Mucosa of rectum (tissue), 2 donors: ENCODE results near the gene APOL1.

ENCODE experiments used
- H3K27ac ChIP-seq, 2 donors: one replicate each; pipeline ENCODE4 v1.7.0; 2013; ENCODE audit warnings: inconsistent platforms in 2 of 2, low read depth in 2 of 2, low read length in 2 of 2
- H3K27me3 ChIP-seq, 2 donors: one replicate each; pipeline ENCODE4 v1.7.0; 2013; ENCODE audit warnings: low read length in 2 of 2; ENCODE audit not compliant: control insufficient read depth in 2 of 2, insufficient read depth in 2 of 2
- H3K36me3 ChIP-seq, 2 donors: one replicate each; pipeline ENCODE4 v1.7.0; 2013; ENCODE audit warnings: low read length in 2 of 2; ENCODE audit not compliant: control insufficient read depth in 2 of 2, insufficient read depth in 2 of 2
- H3K4me1 ChIP-seq, 2 donors: one replicate each; pipeline ENCODE4 v1.7.0; 2013; ENCODE audit warnings: low read length in 2 of 2, mild to moderate bottlenecking in 1 of 2; ENCODE audit not compliant: control insufficient read depth in 2 of 2, insufficient read depth in 2 of 2
- H3K4me3 ChIP-seq, 2 donors: one replicate each; pipeline ENCODE4 v1.7.0; 2013; ENCODE audit warnings: low read length in 2 of 2
- H3K9ac ChIP-seq, 2 donors: one replicate each; pipeline ENCODE4 v1.7.0; 2013; ENCODE audit warnings: low read length in 2 of 2, low read depth in 1 of 2, mild to moderate bottlenecking in 1 of 2
- H3K9me3 ChIP-seq, 2 donors: one replicate each; pipeline ENCODE4 v1.7.0; 2013; ENCODE audit warnings: low read length in 2 of 2; ENCODE audit not compliant: control insufficient read depth in 2 of 2
- donor health status: healthy.
- donor health status: Normal muscosa, but diverticular disease.

The APOL1 gene

GRCh38 chr22:36306227-36306626 is 53.3 kb downstream of the APOL1 start:
- no peaks in the 10 kb centered on the region for H3K9me3 ChIP-seq
- H3K4me3 ChIP-seq = no peak overlapping the region
- peaks cover 5 to 16% of the 10 kb centered on the region in 2 donors for H3K4me1 ChIP-seq
- H3K36me3 ChIP-seq = peaks cover 88 to 91% of the 10 kb centered on the region in 2 donors
- no peaks in the 10 kb centered on the region for H3K27me3 ChIP-seq
- no peak overlapping the region for H3K9ac ChIP-seq
- H3K27ac ChIP-seq = no peak overlapping the region

GRCh38 chr22:36308880-36309279 is 55.9 kb downstream of the APOL1 start:
- Histone ChIP-seq H3K9me3 (no peaks in the 10 kb centered on the region), H3K4me3 (no peak overlapping the region), H3K9ac (no peak overlapping the region), H3K27ac (no peak overlapping the region), H3K36me3 (peaks cover 86 to 90% of the 10 kb centered on the region in 2 donors), H3K27me3 (no peaks in the 10 kb centered on the region), H3K4me1 (peaks cover 0 to 11% of the 10 kb centered on the region in 2 donors)

GRCh38 chr22:36311386-36312085 is 58.6 kb downstream of the APOL1 start:
- Histone ChIP-seq H3K27ac (no peak overlapping the region), H3K27me3 (no peaks in the 10 kb centered on the region), H3K4me3 (no peak overlapping the region), H3K9me3 (no peaks in the 10 kb centered on the region), H3K4me1 (no peaks in the 10 kb centered on the region), H3K9ac (no peak overlapping the region), H3K36me3 (peaks cover 80 to 86% of the 10 kb centered on the region in 2 donors)

- Histone ChIP-seq H3K9me3 (no peaks in the 10 kb centered on the region), H3K36me3 (peaks cover 84 to 90% of the 10 kb centered on the region in 2 donors), H3K4me1 (no peaks in the 10 kb centered on the region), H3K27me3 (no peaks in the 10 kb centered on the region), H3K9ac (no peak overlapping the region), H3K27ac (no peak overlapping the region), H3K4me3 (no peak overlapping the region)
Observed at GRCh38 chr22:36315325-36315724, 62.4 kb downstream of the APOL1 start.

DNA sequence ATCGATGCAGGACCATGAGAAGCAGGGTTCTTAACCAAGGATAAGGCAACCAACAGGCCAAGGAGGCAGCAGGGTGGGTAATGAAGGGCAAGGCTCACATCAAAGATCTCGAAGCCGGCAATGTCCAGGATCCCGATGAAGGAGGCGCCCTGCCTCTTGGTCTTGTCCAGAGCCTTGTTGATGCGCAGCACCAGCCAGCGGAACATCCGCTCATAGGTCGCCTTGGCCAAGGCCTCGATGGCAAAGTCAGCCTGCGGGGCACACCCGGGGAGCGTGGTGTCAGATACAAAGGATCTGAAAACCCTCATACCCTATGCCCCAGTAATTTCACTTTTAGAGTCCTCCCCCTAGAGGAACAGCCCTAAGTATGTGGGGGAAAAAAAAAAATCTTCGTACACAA is 63.5 kb downstream of the APOL1 start:
- Histone ChIP-seq H3K27ac (no peak overlapping the region), H3K4me1 (no peaks in the 10 kb centered on the region), H3K36me3 (peaks cover 83 to 89% of the 10 kb centered on the region in 2 donors), H3K9me3 (no peaks in the 10 kb centered on the region), H3K4me3 (no peak overlapping the region), H3K27me3 (no peaks in the 10 kb centered on the region), H3K9ac (no peak overlapping the region)
